HG03196 (cell line): ENCODE measurements around the gene PALLD.
"Not testable (repeated sequence)": the region's sequence is repeated elsewhere in the genome, so short reads cannot be mapped to it uniquely, and the experiment has no call there.

Experiments
- ATAC-seq: cut with Tn5 transposase; IDR thresholded peaks from one replicate; pipeline ENCODE4 v1.9.1; 2021; ENCODE audit not compliant: unreplicated experiment

PALLD gene

DNA sequence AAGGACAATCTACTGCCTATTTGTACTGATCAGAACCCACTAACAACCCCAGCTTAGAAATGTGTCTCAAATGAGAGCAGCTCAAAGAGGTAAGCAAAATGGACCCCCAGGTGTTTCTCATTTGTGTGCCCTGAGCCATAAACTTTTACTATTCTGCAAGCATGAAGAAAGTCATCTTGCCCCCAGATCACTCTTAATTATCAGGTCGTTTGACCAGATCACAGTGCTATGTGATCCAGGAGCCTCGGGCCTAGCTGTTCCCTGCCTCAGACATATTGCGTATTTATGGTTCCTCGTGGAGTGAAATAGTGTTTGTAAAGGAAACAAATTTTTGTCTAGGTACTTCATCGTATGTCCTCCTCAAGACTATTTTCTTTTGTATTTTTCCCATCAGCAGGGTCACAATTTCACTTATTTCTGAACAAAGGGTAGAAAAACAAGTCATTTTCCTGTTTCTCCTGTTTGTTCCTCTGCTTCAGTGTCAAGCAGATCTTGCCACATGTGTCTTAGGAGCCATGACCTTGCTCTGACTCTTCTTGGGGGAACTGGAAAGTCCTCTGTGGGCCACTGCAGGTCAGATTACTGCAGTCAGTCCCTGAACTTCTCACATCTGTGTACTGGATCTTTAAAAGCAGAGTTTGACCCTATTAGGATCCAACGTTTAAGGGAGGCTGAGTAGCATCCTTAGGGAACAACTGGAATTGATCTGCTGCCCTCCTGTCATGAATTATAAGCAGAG is 194.9 kb downstream of the PALLD start:
- ATAC-seq, result no peak

DNA sequence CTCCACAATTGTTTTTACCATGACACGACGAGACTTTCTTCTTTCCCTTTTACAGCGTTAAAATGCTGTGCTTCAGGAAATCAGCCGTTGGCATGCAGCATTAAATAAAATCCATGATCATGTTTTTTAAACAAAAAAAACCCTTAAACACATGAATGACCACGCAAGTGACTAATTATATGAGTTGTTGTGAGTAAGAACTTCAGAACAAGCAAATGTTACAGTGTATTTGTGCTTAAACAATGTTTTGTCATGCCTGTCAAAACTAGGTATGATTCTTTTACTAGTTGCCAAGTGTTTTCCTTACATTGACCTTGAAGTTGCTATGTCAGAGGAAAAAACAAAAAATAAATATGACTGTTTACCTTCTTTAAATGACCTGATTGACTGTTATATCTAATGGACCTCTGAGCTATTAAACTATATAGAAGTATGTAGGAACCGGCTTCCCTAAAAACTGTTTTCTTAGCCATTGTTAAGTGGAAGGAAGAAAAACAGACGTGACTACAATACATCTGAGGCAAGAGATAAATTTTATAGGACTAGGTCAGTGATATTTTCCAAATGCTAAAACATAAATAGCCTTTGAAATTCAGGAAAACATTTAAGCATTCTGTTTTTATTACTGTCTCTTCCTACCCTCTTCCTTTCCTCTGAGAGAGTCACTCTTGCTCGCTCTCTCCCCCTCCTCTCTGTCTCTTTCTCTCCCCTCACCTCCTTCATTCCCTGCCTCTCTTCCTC is 197.1 kb downstream of the PALLD start:
- no peak for ATAC-seq

DNA sequence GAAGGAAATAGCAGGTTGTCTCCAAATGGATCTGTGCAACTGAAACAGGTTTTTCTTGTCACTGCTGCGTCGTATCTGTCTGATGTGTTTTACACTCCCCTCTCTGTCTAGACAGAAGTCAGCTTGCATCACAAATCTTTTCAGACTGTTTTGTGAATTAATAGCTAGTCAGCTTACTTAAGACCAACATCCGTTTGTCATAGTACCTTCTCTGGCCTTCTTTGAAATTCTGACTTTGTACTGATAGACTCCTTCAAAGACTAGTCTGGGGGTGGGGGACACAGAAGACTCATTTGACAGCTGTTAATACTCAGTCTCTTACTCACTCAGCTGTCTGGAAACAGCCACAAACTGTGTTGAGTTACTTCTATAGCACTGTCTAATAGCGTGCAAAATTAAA is 197.8 kb downstream of the PALLD start:
- ATAC-seq, result no peak

- no peak for ATAC-seq
These were observed 198.4 kb downstream of the PALLD start for GRCh38 chr4:168695288-168695687.

- ATAC-seq, result no peak
These were observed 199.4 kb downstream of the PALLD start for GRCh38 chr4:168696280-168696679.

- ATAC-seq, result no peak
These were observed 200.0 kb downstream of the PALLD start for GRCh38 chr4:168696826-168697225.

DNA sequence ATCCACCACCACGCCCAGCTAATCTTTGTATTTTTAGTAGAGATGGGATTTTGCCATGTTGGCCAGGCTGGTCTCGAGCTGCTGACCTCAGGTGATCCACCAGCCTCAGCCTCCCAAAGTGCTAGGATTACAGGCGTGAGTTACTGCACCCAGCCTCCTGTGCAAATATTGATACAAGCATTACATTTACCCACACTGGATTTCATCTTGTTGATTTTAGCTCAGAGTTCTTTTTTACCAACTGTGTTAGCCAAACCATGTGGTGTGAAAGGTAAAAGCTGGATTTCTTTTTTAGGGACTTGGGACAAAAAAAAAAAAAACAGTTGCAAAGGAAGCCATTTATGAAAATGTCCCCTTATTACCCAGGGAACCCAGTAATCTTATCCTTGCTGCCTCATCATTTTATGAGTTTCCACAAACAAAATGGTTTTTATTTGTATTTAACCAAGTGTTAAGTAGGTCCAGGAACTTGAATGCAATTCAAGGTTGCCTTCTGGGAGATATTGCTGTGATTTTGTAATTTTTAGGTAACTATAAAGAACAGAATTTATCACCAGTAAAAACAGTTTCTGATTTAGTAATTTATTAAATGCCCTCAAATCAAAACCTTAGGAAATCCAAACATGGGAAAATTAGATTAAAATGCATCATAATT is 202.5 kb downstream of the PALLD start:
- ATAC-seq, result no peak

- ATAC-seq, result no peak
These were observed 204.2 kb downstream of the PALLD start for GRCh38 chr4:168701061-168701460.

DNA sequence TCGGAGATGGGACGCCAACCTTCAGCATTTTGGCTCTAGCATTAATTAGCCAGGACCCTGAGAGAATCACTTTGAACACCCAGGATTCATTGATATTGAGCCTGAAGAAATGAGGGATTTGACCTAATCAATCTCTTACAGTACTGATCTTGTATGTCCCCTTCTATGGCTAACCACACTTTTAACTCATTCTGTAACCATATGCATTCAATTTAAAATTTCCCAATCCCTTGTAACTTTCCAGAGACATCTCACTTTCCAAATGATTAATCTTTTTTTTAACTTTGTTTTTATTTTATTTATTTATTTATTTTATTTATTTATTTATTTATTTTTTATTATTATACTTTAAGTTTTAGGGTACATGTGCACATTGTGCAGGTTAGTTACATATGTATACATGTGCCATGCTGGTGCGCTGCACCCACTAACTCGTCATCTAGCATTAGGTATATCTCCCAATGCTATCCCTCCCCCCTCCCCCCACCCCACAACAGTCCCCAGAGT is 205.8 kb downstream of the PALLD start:
- not testable (repeated sequence) for ATAC-seq

GRCh38 chr4:168705121-168705520 is 208.3 kb downstream of the PALLD start:
- no peak for ATAC-seq

DNA sequence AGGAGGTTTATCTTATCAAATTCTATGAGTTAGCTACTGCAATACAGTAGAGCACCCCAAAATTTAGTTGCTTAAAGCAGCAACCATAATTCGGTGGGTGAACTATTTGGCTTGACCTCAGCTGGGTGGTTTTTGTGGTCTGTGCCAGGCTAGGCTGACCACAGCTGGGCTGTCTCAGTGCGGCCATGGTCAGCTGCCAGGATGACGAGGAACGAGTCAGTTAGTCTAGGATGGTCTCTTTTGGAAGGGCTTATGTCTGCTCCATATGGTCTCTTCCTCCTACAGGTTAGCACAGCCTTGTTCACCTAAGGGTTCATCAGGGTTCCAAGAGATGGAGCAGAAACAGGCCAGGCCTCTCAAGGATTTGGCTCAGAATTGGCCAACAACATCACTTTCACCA is 210.4 kb downstream of the PALLD start:
- ATAC-seq, result no peak

- no peak for ATAC-seq
These were observed 211.3 kb downstream of the PALLD start for GRCh38 chr4:168708108-168708507.

GRCh38 chr4:168710353-168710946 is 213.6 kb downstream of the PALLD start:
- ATAC-seq, result no peak

GRCh38 chr4:168711197-168712140 is 214.6 kb downstream of the PALLD start:
- ATAC-seq, result no peak

- ATAC-seq, result no peak
These were observed 215.6 kb downstream of the PALLD start for GRCh38 chr4:168712316-168712890.

GRCh38 chr4:168713253-168713652 is 216.4 kb downstream of the PALLD start:
- no peak for ATAC-seq

GRCh38 chr4:168715896-168716295 is 219.0 kb downstream of the PALLD start:
- no peak for ATAC-seq

DNA sequence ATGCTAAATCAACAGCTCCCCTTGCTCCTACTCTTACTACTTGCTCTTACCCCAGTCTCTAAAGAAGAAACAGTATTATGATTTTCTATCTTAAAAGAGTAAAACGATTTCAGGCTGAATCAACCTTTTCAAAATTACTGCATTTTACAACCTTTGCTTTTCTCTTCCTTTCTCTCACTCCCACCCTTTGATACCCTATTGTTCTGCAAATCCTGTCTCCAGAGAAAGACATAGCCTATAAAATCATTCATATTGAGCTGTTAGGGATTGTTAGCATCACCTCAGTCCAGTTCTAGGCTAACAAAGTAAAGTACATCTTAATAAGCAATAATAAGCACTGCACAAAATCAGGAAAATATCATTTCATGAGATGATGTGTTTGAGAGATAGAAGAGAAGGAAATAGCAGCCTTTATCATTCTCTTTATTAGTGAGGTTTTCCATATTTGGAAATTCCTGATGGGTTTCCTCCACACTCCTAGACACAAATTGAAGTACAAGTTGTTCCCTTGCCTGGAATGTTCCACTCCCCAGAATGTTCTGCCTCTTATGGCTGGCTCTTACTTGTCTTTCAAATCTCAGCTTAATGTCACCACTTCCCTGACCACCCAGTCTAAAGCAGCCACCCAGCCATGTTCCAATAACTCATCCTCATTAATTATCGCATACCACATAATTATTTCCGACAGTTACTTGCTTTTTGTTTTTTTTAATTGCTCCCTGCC is 219.7 kb downstream of the PALLD start:
- ATAC-seq, result no peak

DNA sequence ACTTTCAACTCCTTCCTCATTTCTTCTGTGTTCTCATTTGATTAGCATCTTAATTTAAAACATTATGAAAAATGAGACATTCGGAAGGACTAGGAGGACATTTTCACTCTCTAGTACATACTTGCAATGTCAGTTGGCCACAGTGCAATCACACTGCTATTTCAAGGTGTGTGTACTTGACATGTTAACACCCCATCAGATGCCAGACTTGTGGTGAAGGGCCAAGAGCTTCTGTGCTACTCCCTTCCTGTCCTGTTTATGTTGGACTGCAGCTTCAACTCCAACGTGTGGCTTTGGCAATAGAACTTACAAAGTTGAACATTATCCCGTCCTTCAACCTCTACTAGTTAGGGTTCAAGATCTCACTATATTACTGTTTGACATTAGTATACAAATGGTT is 221.0 kb downstream of the PALLD start:
- no peak for ATAC-seq
